Vagina (tissue), 2 donors: ENCODE results near the gene GRIK2. TPM values are rescaled to one million over a fixed set of nuclear protein-coding genes. Genes with fewer than 3 reads are reported as not detected.

Source experiments
- DNase-seq, 2 donors: peaks; one replicate each; pipeline ENCODE4 v3.0.0-alpha.2; 2017; ENCODE audit errors: extremely low spot score in 2 of 2
- H3K27ac ChIP-seq: fragments of 200-600 bp; sonication (generic); one replicate; pipeline ENCODE4 v1.5.1; 2019
- H3K27me3 ChIP-seq: fragments of 200-600 bp; sonication (generic); one replicate; pipeline ENCODE4 v1.5.1; 2019
- H3K36me3 ChIP-seq, 2 donors: fragments of 200-600 bp; sonication (generic); one replicate each; pipeline ENCODE4 v1.5.1; 2017 to 2019
- H3K4me1 ChIP-seq: fragments of 200-600 bp; sonication (generic); one replicate; pipeline ENCODE4 v1.5.1; 2019
- H3K4me3 ChIP-seq, 2 donors: fragments of 200-600 bp; sonication (generic); 1 replicate in 1 of 2; 2 replicates in 1 of 2; pipeline ENCODE4 v1.5.1; 2016 to 2019
- H3K9me3 ChIP-seq: fragments of 200-600 bp; sonication (generic); one replicate; pipeline ENCODE4 v1.5.1; 2019
- CTCF ChIP-seq, 3 experiments: fragments of 450-650 bp in 2 of 3; fragments of 200-600 bp in 1 of 3; sonication (generic) in 1 of 3; IDR thresholded peaks; one replicate each; pipeline ENCODE4 v1.5.1; 2017 to 2019; ENCODE audit warnings: antibody characterized with exemption in 3 of 3, mild to moderate bottlenecking in 2 of 3, moderate library complexity in 2 of 3
- POLR2A ChIP-seq, 2 donors: fragments of 450-650 bp; IDR thresholded peaks; one replicate each; pipeline ENCODE4 v1.6.1; 2017; ENCODE audit warnings: antibody characterized with exemption in 2 of 2, mild to moderate bottlenecking in 2 of 2, moderate library complexity in 2 of 2
- POLR2AphosphoS5 ChIP-seq, 2 donors: sonication (generic); formaldehyde crosslinking; IDR thresholded peaks; one replicate each; pipeline ENCODE4 v1.9.0; 2017; ENCODE audit warnings: antibody characterized with exemption in 2 of 2, mild to moderate bottlenecking in 2 of 2, low read depth in 1 of 2; ENCODE audit not compliant: insufficient read depth in 1 of 2
- intact Hi-C: fragments of 100-400 bp; cut with DNase I; formaldehyde crosslinking; loops from one replicate; pipeline ENCODE4 v1.15.1; 2023
- total RNA-seq: library from RNA; depleted of rRNA; stranded (reverse); fragments of >200 nt; gene quantifications from one replicate; pipeline ENCODE4 v1.2.3, GENCODE V29; 2016

The GRIK2 gene
- total RNA-seq, 1 donor from 2014 or later = 8.8 TPM

- Histone ChIP-seq H3K27ac (no peak overlapping the region), H3K4me3 (no peak overlapping the region), H3K36me3 (no peaks in the 10 kb centered on the region), H3K4me1 (no peaks in the 10 kb centered on the region), H3K9me3 (no peaks in the 10 kb centered on the region), H3K27me3 (no peaks in the 10 kb centered on the region)
- TF ChIP-seq CTCF (IDR thresholded peaks at IDR 0.05) (no peak), POLR2AphosphoS5 (IDR thresholded peaks at IDR 0.05; ENCODE audit: insufficient read depth in 1 of 2, low read depth in 1 of 2) (no peak), POLR2A (IDR thresholded peaks at IDR 0.05) (no peak)
- intact Hi-C loops = no loop called here
- no peak for DNase-seq
These were observed 458.4 kb downstream of the GRIK2 start for GRCh38 chr6:101851911-101852310.

- H3K27ac ChIP-seq = no peak overlapping the region
- no peak overlapping the region for H3K4me3 ChIP-seq
- intact Hi-C loops = no loop called here
- H3K36me3 ChIP-seq = no peaks in the 10 kb centered on the region
- no peaks in the 10 kb centered on the region for H3K4me1 ChIP-seq
- no peaks in the 10 kb centered on the region for H3K27me3 ChIP-seq
- TF ChIP-seq CTCF (IDR thresholded peaks at IDR 0.05) (no peak), POLR2A (IDR thresholded peaks at IDR 0.05) (no peak), POLR2AphosphoS5 (IDR thresholded peaks at IDR 0.05; ENCODE audit: insufficient read depth in 1 of 2, low read depth in 1 of 2) (no peak)
- H3K9me3 ChIP-seq = no peaks in the 10 kb centered on the region
- no peak for DNase-seq
These were observed 459.9 kb downstream of the GRIK2 start for GRCh38 chr6:101853231-101854085.

GRCh38 chr6:101876431-101876830, 482.9 kb downstream of the GRIK2 start:
- no peaks in the 10 kb centered on the region for H3K9me3 ChIP-seq
- DNase-seq = no peak
- no peaks in the 10 kb centered on the region for H3K27me3 ChIP-seq
- no peak overlapping the region for H3K4me3 ChIP-seq
- no peaks in the 10 kb centered on the region for H3K36me3 ChIP-seq
- intact Hi-C loops = no loop called here
- H3K4me1 ChIP-seq = no peaks in the 10 kb centered on the region
- no peak overlapping the region for H3K27ac ChIP-seq
- no peak for TF ChIP-seq POLR2A (IDR thresholded peaks at IDR 0.05)

GRCh38 chr6:101878554-101879276, 485.2 kb downstream of the GRIK2 start:
- Histone ChIP-seq H3K4me1 (no peaks in the 10 kb centered on the region), H3K36me3 (no peaks in the 10 kb centered on the region), H3K9me3 (no peaks in the 10 kb centered on the region), H3K27me3 (no peaks in the 10 kb centered on the region), H3K27ac (no peak overlapping the region), H3K4me3 (no peak overlapping the region)
- TF ChIP-seq CTCF (IDR thresholded peaks at IDR 0.05) (no peak), POLR2AphosphoS5 (IDR thresholded peaks at IDR 0.05; ENCODE audit: insufficient read depth in 1 of 2, low read depth in 1 of 2) (no peak), POLR2A (IDR thresholded peaks at IDR 0.05) (no peak)
- intact Hi-C loops = no loop called here
- DNase-seq = no peak

- no peak for DNase-seq
- H3K27ac ChIP-seq = no peak overlapping the region
- no peaks in the 10 kb centered on the region for H3K9me3 ChIP-seq
- H3K36me3 ChIP-seq = no peaks in the 10 kb centered on the region
- H3K4me1 ChIP-seq = no peaks in the 10 kb centered on the region
- no peak for TF ChIP-seq CTCF (IDR thresholded peaks at IDR 0.05)
- TF ChIP-seq POLR2AphosphoS5 (IDR thresholded peaks at IDR 0.05; ENCODE audit: insufficient read depth in 1 of 2, low read depth in 1 of 2) = no peak
- no peak for TF ChIP-seq POLR2A (IDR thresholded peaks at IDR 0.05)
- intact Hi-C loops = no loop called here
- no peaks in the 10 kb centered on the region for H3K27me3 ChIP-seq
- H3K4me3 ChIP-seq = no peak overlapping the region
These were observed 486.3 kb downstream of the GRIK2 start for GRCh38 chr6:101879782-101880181.
